ENCODE results near the gene GEMIN8. TPM values are rescaled to one million over a fixed set of nuclear protein-coding genes. Genes with fewer than 3 reads are reported as not detected.

Gene GEMIN8
- total RNA-seq, 4 donors from 2014 or later: 13.9 to 50.7 (median 30.0) TPM

DNA sequence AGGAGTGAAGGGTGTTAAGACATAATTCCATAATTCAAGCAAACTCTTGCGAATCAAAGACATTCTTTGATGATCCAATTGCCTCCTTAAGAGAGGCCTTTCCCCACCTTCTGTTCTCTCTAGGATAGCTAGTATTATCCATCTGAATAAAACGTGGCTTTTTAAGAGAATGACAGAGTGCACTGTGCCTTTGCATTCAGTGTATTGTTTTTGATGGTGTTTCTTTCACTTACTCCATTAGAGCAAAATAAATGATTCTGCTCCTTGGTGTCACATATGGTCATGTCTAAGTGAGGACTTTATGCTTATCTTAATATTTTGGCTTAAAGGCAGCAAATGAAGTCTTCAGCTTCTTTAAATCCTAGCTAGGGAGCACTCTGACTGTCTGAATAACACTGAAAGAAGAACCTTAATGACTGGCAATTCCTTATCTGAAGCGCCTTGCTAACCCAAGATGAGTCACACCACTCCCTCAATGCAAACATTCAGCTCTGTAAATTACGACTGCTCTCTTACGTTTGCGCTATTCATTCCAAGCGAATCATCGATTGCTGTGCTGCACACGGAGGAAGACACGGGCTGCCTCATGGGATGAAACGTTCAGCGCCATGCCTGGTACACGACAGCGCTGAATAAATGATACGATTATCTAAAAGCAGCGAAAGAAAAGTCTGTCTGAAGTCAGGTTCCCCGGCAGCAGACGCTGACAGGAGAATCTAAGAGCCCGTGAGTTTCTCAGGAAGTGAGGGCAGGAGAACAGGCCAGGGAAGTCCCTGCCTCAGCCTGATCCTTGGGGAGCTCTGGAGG lies 35.1 kb upstream of the GEMIN8 start:
- no peak for TF ChIP-seq POLR2A (IDR thresholded peaks at IDR 0.05)
- TF ChIP-seq, protein P1, sequence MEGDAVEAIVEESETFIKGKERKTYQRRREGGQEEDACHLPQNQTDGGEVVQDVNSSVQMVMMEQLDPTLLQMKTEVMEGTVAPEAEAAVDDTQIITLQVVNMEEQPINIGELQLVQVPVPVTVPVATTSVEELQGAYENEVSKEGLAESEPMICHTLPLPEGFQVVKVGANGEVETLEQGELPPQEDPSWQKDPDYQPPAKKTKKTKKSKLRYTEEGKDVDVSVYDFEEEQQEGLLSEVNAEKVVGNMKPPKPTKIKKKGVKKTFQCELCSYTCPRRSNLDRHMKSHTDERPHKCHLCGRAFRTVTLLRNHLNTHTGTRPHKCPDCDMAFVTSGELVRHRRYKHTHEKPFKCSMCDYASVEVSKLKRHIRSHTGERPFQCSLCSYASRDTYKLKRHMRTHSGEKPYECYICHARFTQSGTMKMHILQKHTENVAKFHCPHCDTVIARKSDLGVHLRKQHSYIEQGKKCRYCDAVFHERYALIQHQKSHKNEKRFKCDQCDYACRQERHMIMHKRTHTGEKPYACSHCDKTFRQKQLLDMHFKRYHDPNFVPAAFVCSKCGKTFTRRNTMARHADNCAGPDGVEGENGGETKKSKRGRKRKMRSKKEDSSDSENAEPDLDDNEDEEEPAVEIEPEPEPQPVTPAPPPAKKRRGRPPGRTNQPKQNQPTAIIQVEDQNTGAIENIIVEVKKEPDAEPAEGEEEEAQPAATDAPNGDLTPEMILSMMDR (IDR thresholded peaks at IDR 0.05): no peak
- no peaks in the 10 kb centered on the region for H3K4me1 ChIP-seq
- H3K4me3 ChIP-seq (replicated peaks in 1 of 3): no peak overlapping the region
- 85 to 89% methylated on average over 19 of the region's 19 CpGs for WGBS, 2 donors
- intact Hi-C loops (cut with DNase I): no loop called here
- H3K27ac ChIP-seq: no peak overlapping the region
- no peaks in the 10 kb centered on the region for H3K27me3 ChIP-seq
- DNase-seq: no peak
- H3K36me3 ChIP-seq: no peaks in the 10 kb centered on the region
- no peaks in the 10 kb centered on the region for H3K9me3 ChIP-seq

DNA sequence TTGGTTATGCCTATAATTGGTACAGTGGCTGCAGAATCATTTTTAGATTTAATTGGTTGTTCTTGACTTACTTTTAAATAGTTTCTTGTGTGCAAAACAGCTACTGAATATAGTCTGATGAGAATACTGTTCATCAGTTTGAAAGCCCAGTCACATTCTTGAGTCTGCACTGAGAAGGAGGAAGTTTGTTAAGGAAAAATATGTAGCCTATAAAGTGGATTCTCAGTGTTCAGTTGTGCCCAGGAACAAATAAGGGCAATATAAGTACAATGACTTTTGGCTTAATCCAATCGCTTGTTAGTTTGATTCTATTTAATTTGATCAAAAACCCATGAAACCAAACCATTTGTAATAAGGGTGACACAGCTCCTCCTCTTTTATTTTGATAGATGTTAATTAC lies 32.8 kb upstream of the GEMIN8 start:
- H3K27me3 ChIP-seq: no peaks in the 10 kb centered on the region

DNA sequence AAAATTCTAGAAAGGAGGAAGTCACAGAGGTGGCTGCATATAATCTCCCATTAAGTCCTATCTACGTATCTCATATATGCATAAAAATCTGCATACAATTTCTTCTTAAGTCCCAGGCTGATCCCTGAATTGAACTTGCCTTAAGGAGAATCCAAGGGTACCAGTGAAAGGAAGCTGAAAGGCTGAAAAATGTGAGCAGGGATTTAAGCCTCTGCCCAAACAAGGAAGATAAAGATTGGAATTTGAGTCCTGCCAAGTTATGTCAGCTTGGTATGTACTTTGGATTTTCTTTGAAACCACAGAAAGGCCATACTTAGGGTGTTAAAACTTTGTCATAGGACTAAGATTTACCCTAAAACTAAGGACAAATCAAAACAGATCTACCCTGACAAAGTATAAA lies 26.5 kb upstream of the GEMIN8 start:
- no peaks in the 10 kb centered on the region for H3K36me3 ChIP-seq

More for the DNA sequence above, 32.8 kb upstream of the GEMIN8 start:
- WGBS, 2 donors: 100% methylated on average over 1 of the region's 1 CpG
- Histone ChIP-seq H3K9me3 (no peaks in the 10 kb centered on the region), H3K36me3 (no peaks in the 10 kb centered on the region), H3K4me3 (replicated peaks in 1 of 3) (no peak overlapping the region), H3K4me1 (no peaks in the 10 kb centered on the region), H3K27ac (no peak overlapping the region)
- intact Hi-C loops (cut with DNase I): no loop called here
- DNase-seq: no peak
- no peak for TF ChIP-seq POLR2A (IDR thresholded peaks at IDR 0.05)
- TF ChIP-seq, protein P1 (IDR thresholded peaks at IDR 0.05): no peak

DNA sequence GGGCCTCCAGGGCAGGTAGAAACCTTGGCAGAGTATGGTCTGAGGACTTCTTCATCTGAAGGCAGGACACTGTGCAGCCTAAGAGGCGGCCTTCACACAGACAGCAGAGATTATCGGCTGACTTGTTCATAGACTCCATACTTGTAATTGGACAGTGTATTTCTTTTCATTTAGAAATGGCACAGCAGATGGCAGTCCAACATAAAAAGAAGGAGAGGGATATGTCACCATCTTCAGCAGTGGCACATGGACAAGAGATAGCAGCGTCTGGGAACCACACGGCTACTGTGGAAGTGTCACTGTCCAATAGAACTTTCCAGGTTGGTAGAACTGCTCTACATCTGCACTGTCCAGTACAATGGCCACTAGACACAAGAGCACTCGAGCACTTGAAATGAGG lies 21.7 kb upstream of the GEMIN8 start:
- TF ChIP-seq, protein P1 (IDR thresholded peaks at IDR 0.05): no peak
- TF ChIP-seq POLR2A (IDR thresholded peaks at IDR 0.05): no peak
- H3K4me1 ChIP-seq: no peaks in the 10 kb centered on the region
- H3K27ac ChIP-seq: no peak overlapping the region
- peaks cover 9% of the 10 kb centered on the region for H3K27me3 ChIP-seq
- H3K4me3 ChIP-seq (replicated peaks in 1 of 3): no peak overlapping the region
- no peak for DNase-seq
- WGBS, 2 donors: 60 to 79% methylated on average over 3 to 5 of the region's 5 CpGs
- no peaks in the 10 kb centered on the region for H3K36me3 ChIP-seq
- no peaks in the 10 kb centered on the region for H3K9me3 ChIP-seq
- intact Hi-C loops (cut with DNase I): no loop called here

More for the DNA sequence above, 26.5 kb upstream of the GEMIN8 start:
- intact Hi-C loops (cut with DNase I): no loop called here
- Histone ChIP-seq H3K4me1 (no peaks in the 10 kb centered on the region), H3K27ac (no peak overlapping the region), H3K9me3 (no peaks in the 10 kb centered on the region), H3K4me3 (replicated peaks in 1 of 3) (no peak overlapping the region), H3K27me3 (peaks cover 6% of the 10 kb centered on the region)
- WGBS, 2 donors: 89 to 90% methylated on average over 1 of the region's 1 CpG
- no peak for TF ChIP-seq POLR2A (IDR thresholded peaks at IDR 0.05)
- TF ChIP-seq, protein P1 (IDR thresholded peaks at IDR 0.05): no peak
- DNase-seq: no peak

DNA sequence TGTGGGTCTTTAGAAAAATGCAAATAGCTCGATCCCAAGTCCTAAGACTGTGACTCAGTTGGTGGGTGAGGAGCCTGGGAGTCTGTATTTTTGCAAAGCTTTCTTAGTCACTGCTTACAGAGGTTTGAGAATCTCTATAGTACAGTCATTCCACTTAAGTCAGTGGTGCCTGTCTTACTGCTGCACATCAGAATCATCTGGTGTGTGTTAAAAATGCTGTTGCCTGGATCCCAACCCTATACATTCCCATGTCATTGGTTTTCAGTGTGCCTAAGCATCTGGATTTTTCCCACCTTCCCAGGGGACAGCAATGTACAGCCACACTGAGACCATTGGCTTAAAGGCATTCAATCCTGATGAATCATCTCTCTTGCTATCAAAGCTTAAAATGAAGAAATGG lies 21.0 kb upstream of the GEMIN8 start:
- Histone ChIP-seq H3K27ac (no peak overlapping the region), H3K4me1 (no peaks in the 10 kb centered on the region), H3K36me3 (no peaks in the 10 kb centered on the region), H3K27me3 (peaks cover 9% of the 10 kb centered on the region), H3K4me3 (replicated peaks in 1 of 3) (no peak overlapping the region), H3K9me3 (no peaks in the 10 kb centered on the region)
- WGBS, 2 donors: 44 to 71% methylated on average over 1 of the region's 1 CpG
- no peak for TF ChIP-seq POLR2A (IDR thresholded peaks at IDR 0.05)
- TF ChIP-seq, protein P1 (IDR thresholded peaks at IDR 0.05): no peak
- intact Hi-C loops (cut with DNase I): no loop called here
- DNase-seq: no peak
